ENCODE measurements around the gene SALL2. TPM values are rescaled to one million over a fixed set of nuclear protein-coding genes. Genes with fewer than 3 reads are reported as not detected.

The SALL2 gene
- total and polyA plus RNA-seq, 2 of the 8 experiments (the other 6 are each of a cell fraction or from before 2014, with no cell fraction given), result 310 to 360 TPM

GRCh38 chr14:21525962-21526671 lies at the start of gene SALL2 (continued):
- TF ChIP-seq TBP (IDR thresholded peaks at IDR 0.05; ENCODE audit: low read depth, low read length) (0 out of 2 replicates have a peak, but pooled peaks have one; percentile 47), KDM5A (IDR thresholded peaks at IDR 0.05; ENCODE audit: low read length) (no peak), KDM4A (IDR thresholded peaks at IDR 0.05; ENCODE audit: low read depth, low read length, severe bottlenecking) (no peak), SIRT6 (IDR thresholded peaks at IDR 0.05; ENCODE audit: low read length) (no peak), SIX5 (IDR thresholded peaks at IDR 0.05; ENCODE audit: low read depth, low read length) (no peak), E2F6 (IDR thresholded peaks at IDR 0.05) (no peak), CHD2 (IDR thresholded peaks at IDR 0.05; ENCODE audit: low read length) (peak; percentile 67), EP300 (IDR thresholded peaks at IDR 0.05; ENCODE audit: borderline replicate concordance in 1 of 2, low read depth in 2 of 2, low read length in 2 of 2) (peak in 1 of 2 experiments; percentile 87; a peak in 1 of 3 replicates), GTF2F1 (IDR thresholded peaks at IDR 0.05; ENCODE audit: borderline replicate concordance, low read depth, low read length) (no peak), TEAD4 (IDR thresholded peaks at IDR 0.05; ENCODE audit: low read depth, low read length) (no peak), BCL11A (IDR thresholded peaks at IDR 0.05; ENCODE audit: low read depth in 2 of 2, low read length in 2 of 2) (no peak), RAD21 (IDR thresholded peaks at IDR 0.05 in 1 of 2, conservative IDR thresholded peaks at IDR 0.05 in 1 of 2; ENCODE audit: low read depth in 2 of 2, low read length in 2 of 2) (peak in 1 of 2 experiments; percentile 16; a peak in 1 of 4 replicates), MAX (IDR thresholded peaks at IDR 0.05) (peak; percentile 57), SIN3A (conservative IDR thresholded peaks at IDR 0.05 in 1 of 2, IDR thresholded peaks at IDR 0.05 in 1 of 2; ENCODE audit: low read depth in 1 of 2, low read length in 2 of 2) (peak; percentile 86 to 87; a peak in 2 of 4 replicates), TAF1 (IDR thresholded peaks at IDR 0.05; ENCODE audit: low read depth, low read length) (peak; percentile 29; the same call in 1 of the 2 replicates), PHF8 (conservative IDR thresholded peaks at IDR 0.05; ENCODE audit: low read depth, low read length) (peak; percentile 54; the same call in 1 of the 2 replicates), RBBP5 (IDR thresholded peaks at IDR 0.05; ENCODE audit: borderline replicate concordance, low read depth, low read length) (peak; percentile 51; the same call in 1 of the 2 replicates), JUND (IDR thresholded peaks at IDR 0.05; ENCODE audit: low read length) (no peak), SP2 (IDR thresholded peaks at IDR 0.05; ENCODE audit: low read length) (no peak), YY1 (IDR thresholded peaks at IDR 0.05; ENCODE audit: low read depth, low read length) (no peak), CHD1 (IDR thresholded peaks at IDR 0.05; ENCODE audit: low read depth, low read length) (no peak), CBX8 (IDR thresholded peaks at IDR 0.05; ENCODE audit: borderline replicate concordance, low read depth, low read length) (no peak)
